ENCODE measurements around the gene BTBD9. TPM values are rescaled to one million over a fixed set of nuclear protein-coding genes. Genes with fewer than 3 reads are reported as not detected.

Gene BTBD9
- total RNA-seq, 1 experiment from 2014 or later = 8.9 TPM

DNA sequence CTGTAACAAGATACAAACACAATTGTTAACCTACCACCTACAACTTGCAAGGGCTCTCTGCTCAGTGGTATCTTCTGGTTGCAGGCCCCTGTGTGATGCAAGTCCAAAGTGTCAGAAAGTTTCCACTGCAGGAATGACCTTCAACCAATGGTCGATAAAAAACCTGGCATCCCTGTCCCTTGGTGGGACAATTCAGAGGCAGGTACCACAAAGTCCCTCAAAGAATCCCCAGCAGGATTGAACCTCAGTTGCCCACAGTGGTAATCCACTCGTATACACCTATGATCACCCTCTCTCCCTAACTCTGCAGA, 47.3 kb upstream of the BTBD9 start:
- Histone ChIP-seq H2AFZ (ENCODE audit: low read length) (no peak overlapping the region), H3K18ac (ENCODE audit: insufficient read length, low read depth, low read length) (no peak overlapping the region), H4K20me1 (ENCODE audit: control insufficient read depth, insufficient read depth, insufficient read length) (no peaks in the 10 kb centered on the region), H3K9me3 (ENCODE audit: control insufficient read depth, low read depth, low read length) (no peaks in the 10 kb centered on the region), H3K79me2 (ENCODE audit: insufficient read depth, low read length) (no peaks in the 10 kb centered on the region), H3K4me1 (ENCODE audit: insufficient read depth, low read length) (no peaks in the 10 kb centered on the region), H2BK20ac (ENCODE audit: low read depth, low read length, poor library complexity, severe bottlenecking) (no peak overlapping the region), H4K8ac (replicated peaks; ENCODE audit: insufficient read length, low read depth, low read length) (no peak overlapping the region), H3K14ac (ENCODE audit: insufficient read depth, low read length) (no peak overlapping the region), H2BK5ac (ENCODE audit: insufficient read length, low read length) (no peak overlapping the region), H4K5ac (ENCODE audit: insufficient read length, low read depth, low read length) (no peak overlapping the region), H3T11ph (ENCODE audit: low read length) (no peak overlapping the region), H3K56ac (ENCODE audit: insufficient read length, low read depth, low read length) (no peak overlapping the region), H3K4me2 (ENCODE audit: insufficient read depth, insufficient read length, low read length) (no peak overlapping the region), H2BK120ac (ENCODE audit: low read depth, low read length, poor library complexity, severe bottlenecking) (no peak overlapping the region), H3K79me1 (ENCODE audit: insufficient read depth, low read depth, low read length, poor library complexity, severe bottlenecking) (peaks cover 14% of the 10 kb centered on the region), H3K23ac (ENCODE audit: insufficient read length, low read depth, low read length) (no peak overlapping the region), H3K27me3 (ENCODE audit: insufficient read depth, low read length) (no peaks in the 10 kb centered on the region), H2BK15ac (ENCODE audit: low read depth, low read length) (no peak overlapping the region), H4K91ac (ENCODE audit: insufficient read length, low read depth, low read length) (no peak overlapping the region), H3K4ac (ENCODE audit: low read depth, low read length) (no peak overlapping the region), H3K23me2 (ENCODE audit: insufficient read length, low read depth, low read length, poor library complexity, severe bottlenecking) (no peaks in the 10 kb centered on the region), H3K9ac (ENCODE audit: extremely low read depth, insufficient read length, low read length) (no peak overlapping the region), H2BK12ac (ENCODE audit: insufficient read length, low read depth, low read length) (no peak overlapping the region), H3K27ac (ENCODE audit: insufficient read length, low read depth, low read length) (no peak overlapping the region), H2AK5ac (ENCODE audit: insufficient read length, low read length) (no peak overlapping the region)
- H3K27me3 Mint-ChIP-seq (ENCODE audit: low read depth) = no peaks in the 10 kb centered on the region
- H3K4me1 Mint-ChIP-seq = peaks cover 9% of the 10 kb centered on the region in 2 experiments; a peak in 3 of 4 replicates
- no CpG with 5 or more reads among the region's 2 CpGs for WGBS (ENCODE audit: extremely low coverage, insufficient read length, low lambda C conversion rate)
- peak overlapping the region; percentile 23 to 85 (median 36); a peak in 4 of 7 replicates for H3K27ac Mint-ChIP-seq
- no peak overlapping the region for H3K4me3 Mint-ChIP-seq
- H3K9me3 Mint-ChIP-seq = no peaks in the 10 kb centered on the region
- DNase-seq = no peak
- H3K36me3 Mint-ChIP-seq (ENCODE audit: insufficient read depth in 1 of 3, low read depth in 3 of 3) = peaks cover 17 to 37% (median 36%) of the 10 kb centered on the region in 3 experiments
- TF ChIP-seq, protein P1, sequence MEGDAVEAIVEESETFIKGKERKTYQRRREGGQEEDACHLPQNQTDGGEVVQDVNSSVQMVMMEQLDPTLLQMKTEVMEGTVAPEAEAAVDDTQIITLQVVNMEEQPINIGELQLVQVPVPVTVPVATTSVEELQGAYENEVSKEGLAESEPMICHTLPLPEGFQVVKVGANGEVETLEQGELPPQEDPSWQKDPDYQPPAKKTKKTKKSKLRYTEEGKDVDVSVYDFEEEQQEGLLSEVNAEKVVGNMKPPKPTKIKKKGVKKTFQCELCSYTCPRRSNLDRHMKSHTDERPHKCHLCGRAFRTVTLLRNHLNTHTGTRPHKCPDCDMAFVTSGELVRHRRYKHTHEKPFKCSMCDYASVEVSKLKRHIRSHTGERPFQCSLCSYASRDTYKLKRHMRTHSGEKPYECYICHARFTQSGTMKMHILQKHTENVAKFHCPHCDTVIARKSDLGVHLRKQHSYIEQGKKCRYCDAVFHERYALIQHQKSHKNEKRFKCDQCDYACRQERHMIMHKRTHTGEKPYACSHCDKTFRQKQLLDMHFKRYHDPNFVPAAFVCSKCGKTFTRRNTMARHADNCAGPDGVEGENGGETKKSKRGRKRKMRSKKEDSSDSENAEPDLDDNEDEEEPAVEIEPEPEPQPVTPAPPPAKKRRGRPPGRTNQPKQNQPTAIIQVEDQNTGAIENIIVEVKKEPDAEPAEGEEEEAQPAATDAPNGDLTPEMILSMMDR (conservative IDR thresholded peaks at IDR 0.05) = no peak

Measured in H9 (cell line).